Stimulated activated naive B cell treated with anti-CD40 and anti-IgM and Interleukin-4, amounts not matched to agents 10 μg/mL and 1 μg/mL and 100 μg/mL, for 72 hours (primary cell): ENCODE data around the gene KDM4C.
"Not testable (repeated sequence)": the region's sequence is repeated elsewhere in the genome, so short reads cannot be mapped to it uniquely, and the experiment has no call there.

Experiments used
- ATAC-seq, 2 donors: fragments of 150-1000 bp; cut with Tn5 transposase; replicated peaks; 2 replicates each; pipeline ENCODE4 v1.10.0; 2021; ENCODE audit warnings: moderate library complexity in 1 of 2
- DNase-seq: peaks from one replicate; pipeline ENCODE4 v3.0.0; 2021
- H3K27ac Mint-ChIP-seq: one replicate; pipeline ENCODE4 v1.8.0; 2022; ENCODE audit warnings: mild to moderate bottlenecking, mixed read lengths
- H3K27me3 Mint-ChIP-seq, 2 donors: one replicate each; pipeline ENCODE4 v1.8.0; 2022; ENCODE audit warnings: mixed read lengths in 2 of 2
- H3K36me3 Mint-ChIP-seq, 2 donors: one replicate each; pipeline ENCODE4 v1.8.0; 2022; ENCODE audit warnings: mixed read lengths in 2 of 2, mild to moderate bottlenecking in 1 of 2
- H3K4me1 Mint-ChIP-seq, 2 donors: one replicate each; pipeline ENCODE4 v1.8.0; 2022; ENCODE audit warnings: mixed read lengths in 2 of 2, mild to moderate bottlenecking in 1 of 2
- H3K4me3 Mint-ChIP-seq, 2 donors: one replicate each; pipeline ENCODE4 v1.8.0; 2022; ENCODE audit warnings: mild to moderate bottlenecking in 2 of 2, mixed read lengths in 2 of 2, moderate library complexity in 1 of 2
- H3K9me3 Mint-ChIP-seq, 2 donors: one replicate each; pipeline ENCODE4 v1.8.0; 2022; ENCODE audit warnings: mixed read lengths in 2 of 2, mild to moderate bottlenecking in 1 of 2

Gene KDM4C

GRCh38 chr9:6757456-6758247 is at the start of gene KDM4C:
Gene KDM4C (plus strand): TSS chr9:6757973. CDS start chr9:6792989, 35,016 bp downstream.
- ATAC-seq (peak; percentile 85 to 86), DNase-seq (peak; percentile 93)
- peaks cover 3 to 5% of the 10 kb centered on the region in 2 donors for H3K36me3 Mint-ChIP-seq
- peaks cover 17 to 42% of the 10 kb centered on the region in 2 donors for H3K4me1 Mint-ChIP-seq
- H3K4me3 Mint-ChIP-seq = peak within 1 kb of the TSS; percentile 91 to 98
- H3K9me3 Mint-ChIP-seq = no peaks in the 10 kb centered on the region
- H3K27me3 Mint-ChIP-seq = no peaks in the 10 kb centered on the region
- peak within 1 kb of the TSS; percentile 100 for H3K27ac Mint-ChIP-seq

- Mint-ChIP-seq H3K27ac (peak overlapping the region; percentile 1), H3K4me1 (peaks cover 9 to 13% of the 10 kb centered on the region in 2 donors), H3K9me3 (peaks cover 3 to 4% of the 10 kb centered on the region in 2 donors), H3K27me3 (no peaks in the 10 kb centered on the region), H3K4me3 (no peak overlapping the region), H3K36me3 (peaks cover 3 to 14% of the 10 kb centered on the region in 2 donors)
- ATAC-seq = no peak
- no peak for DNase-seq
Observed at GRCh38 chr9:6708732-6709131, 49.0 kb upstream of the KDM4C start.

- Mint-ChIP-seq H3K36me3 (peaks cover 3 to 6% of the 10 kb centered on the region in 2 donors), H3K9me3 (peaks cover 3 to 4% of the 10 kb centered on the region in 2 donors), H3K27me3 (no peaks in the 10 kb centered on the region), H3K4me1 (peaks cover 9 to 11% of the 10 kb centered on the region in 2 donors), H3K4me3 (no peak overlapping the region), H3K27ac (no peak overlapping the region)
- ATAC-seq (no peak), DNase-seq (no peak)
Observed at GRCh38 chr9:6711403-6711802, 46.4 kb upstream of the KDM4C start.

- Mint-ChIP-seq H3K4me3 (no peak overlapping the region), H3K9me3 (peaks cover 3 to 4% of the 10 kb centered on the region in 2 donors), H3K36me3 (peaks cover 3 to 4% of the 10 kb centered on the region in 2 donors), H3K4me1 (peaks cover 14 to 16% of the 10 kb centered on the region in 2 donors), H3K27me3 (no peaks in the 10 kb centered on the region), H3K27ac (no peak overlapping the region)
- ATAC-seq = no peak
- DNase-seq = no peak
Observed at GRCh38 chr9:6712041-6712440, 45.7 kb upstream of the KDM4C start.

- Mint-ChIP-seq H3K4me1 (peaks cover 11 to 18% of the 10 kb centered on the region in 2 donors), H3K27ac (no peak overlapping the region), H3K27me3 (no peaks in the 10 kb centered on the region), H3K9me3 (no peaks in the 10 kb centered on the region), H3K4me3 (no peak overlapping the region), H3K36me3 (no peaks in the 10 kb centered on the region)
- no peak for DNase-seq
- ATAC-seq = no peak
Observed at GRCh38 chr9:6714176-6714575, 43.6 kb upstream of the KDM4C start.

GRCh38 chr9:6715153-6715754 is 42.5 kb upstream of the KDM4C start:
- H3K27ac Mint-ChIP-seq, H3K36me3 Mint-ChIP-seq, DNase-seq, ATAC-seq, H3K9me3 Mint-ChIP-seq, H3K27me3 Mint-ChIP-seq: not testable (repeated sequence)
- peak overlapping the region; percentile 92 to 95 for H3K4me3 Mint-ChIP-seq
- H3K4me1 Mint-ChIP-seq = peaks cover 11 to 18% of the 10 kb centered on the region in 2 donors

- no peaks in the 10 kb centered on the region for H3K9me3 Mint-ChIP-seq
- peak; percentile 62 for DNase-seq
- H3K27me3 Mint-ChIP-seq = no peaks in the 10 kb centered on the region
- no peaks in the 10 kb centered on the region for H3K36me3 Mint-ChIP-seq
- ATAC-seq = peak; percentile 90 to 93
- peak overlapping the region; percentile 92 to 95 for H3K4me3 Mint-ChIP-seq
- peak overlapping the region; percentile 97 for H3K27ac Mint-ChIP-seq
- peaks cover 11 to 18% of the 10 kb centered on the region in 2 donors for H3K4me1 Mint-ChIP-seq
Observed at GRCh38 chr9:6715755-6716643, 41.8 kb upstream of the KDM4C start.

- Mint-ChIP-seq H3K9me3 (no peaks in the 10 kb centered on the region), H3K27me3 (no peaks in the 10 kb centered on the region), H3K4me3 (peak overlapping the region; percentile 92 to 95), H3K36me3 (no peaks in the 10 kb centered on the region), H3K27ac (peak overlapping the region; percentile 97), H3K4me1 (peaks cover 9 to 18% of the 10 kb centered on the region in 2 donors)
- DNase-seq (no peak), ATAC-seq (peak in 1 of 2 donors; percentile 41)
Observed at GRCh38 chr9:6716766-6717165, 41.0 kb upstream of the KDM4C start.

GRCh38 chr9:6723881-6724420 is 33.8 kb upstream of the KDM4C start:
- H3K4me3 Mint-ChIP-seq = no peak overlapping the region
- no peaks in the 10 kb centered on the region for H3K27me3 Mint-ChIP-seq
- H3K4me1 Mint-ChIP-seq = peaks cover 18 to 28% of the 10 kb centered on the region in 2 donors
- H3K9me3 Mint-ChIP-seq = no peaks in the 10 kb centered on the region
- DNase-seq (no peak), ATAC-seq (no peak)
- H3K36me3 Mint-ChIP-seq = peaks cover 1 to 5% of the 10 kb centered on the region in 2 donors
- H3K27ac Mint-ChIP-seq = peak overlapping the region; percentile 93

GRCh38 chr9:6733257-6733656 is 24.5 kb upstream of the KDM4C start:
- Mint-ChIP-seq H3K9me3 (peaks cover 4% of the 10 kb centered on the region in 2 donors), H3K27me3 (no peaks in the 10 kb centered on the region), H3K4me1 (peaks cover 2 to 4% of the 10 kb centered on the region in 2 donors), H3K27ac (no peak overlapping the region), H3K36me3 (peaks cover 6 to 8% of the 10 kb centered on the region in 2 donors), H3K4me3 (no peak overlapping the region)
- no peak for ATAC-seq
- no peak for DNase-seq

GRCh38 chr9:6733831-6734230 is 23.9 kb upstream of the KDM4C start:
- Mint-ChIP-seq H3K4me1 (peaks cover 2 to 5% of the 10 kb centered on the region in 2 donors), H3K27me3 (no peaks in the 10 kb centered on the region), H3K36me3 (peaks cover 6 to 8% of the 10 kb centered on the region in 2 donors), H3K4me3 (no peak overlapping the region), H3K27ac (no peak overlapping the region), H3K9me3 (peaks cover 4% of the 10 kb centered on the region in 2 donors)
- ATAC-seq (no peak), DNase-seq (no peak)

- ATAC-seq = no peak
- H3K9me3 Mint-ChIP-seq = peaks cover 4% of the 10 kb centered on the region in 2 donors
- H3K4me3 Mint-ChIP-seq = no peak overlapping the region
Observed at GRCh38 chr9:6735422-6735821, 22.4 kb upstream of the KDM4C start.

GRCh38 chr9:6739218-6739617 is 18.6 kb upstream of the KDM4C start:
- peaks cover 4% of the 10 kb centered on the region in 2 donors for H3K9me3 Mint-ChIP-seq
- H3K4me3 Mint-ChIP-seq = no peak overlapping the region
- H3K4me1 Mint-ChIP-seq = peaks cover 6 to 11% of the 10 kb centered on the region in 2 donors
- H3K27ac Mint-ChIP-seq = no peak overlapping the region
- H3K36me3 Mint-ChIP-seq = peaks cover 6 to 8% of the 10 kb centered on the region in 2 donors
- H3K27me3 Mint-ChIP-seq = no peaks in the 10 kb centered on the region
- ATAC-seq = peak in 1 of 2 donors; percentile 31
- no peak for DNase-seq

More at GRCh38 chr9:6735422-6735821, 22.4 kb upstream of the KDM4C start:
- Mint-ChIP-seq H3K27me3 (no peaks in the 10 kb centered on the region), H3K36me3 (peaks cover 6 to 8% of the 10 kb centered on the region in 2 donors), H3K4me1 (peaks cover 6 to 11% of the 10 kb centered on the region in 2 donors), H3K27ac (no peak overlapping the region)
- DNase-seq = no peak

- not testable (repeated sequence) for H3K27ac Mint-ChIP-seq, H3K36me3 Mint-ChIP-seq, H3K9me3 Mint-ChIP-seq, H3K27me3 Mint-ChIP-seq, H3K4me3 Mint-ChIP-seq, DNase-seq, ATAC-seq
- H3K4me1 Mint-ChIP-seq = peaks cover 8 to 24% of the 10 kb centered on the region in 2 donors
Observed at GRCh38 chr9:6748861-6749260, 8.9 kb upstream of the KDM4C start.
